Glomerular visceral epithelial cell (primary cell): ENCODE data around the gene NRG4.
A peak's percentile ranks its signal among the peaks of the same experiment; 100 is the strongest.
"Not testable (repeated sequence)": the region's sequence is repeated elsewhere in the genome, so short reads cannot be mapped to it uniquely, and the experiment has no call there.

Experiments
- DNase-seq: peaks from one replicate; pipeline ENCODE4 v3.0.0-alpha.2; 2016; ENCODE audit errors: extremely low spot score

NRG4 gene, protein sequence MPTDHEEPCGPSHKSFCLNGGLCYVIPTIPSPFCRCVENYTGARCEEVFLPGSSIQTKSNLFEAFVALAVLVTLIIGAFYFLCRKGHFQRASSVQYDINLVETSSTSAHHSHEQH

DNA sequence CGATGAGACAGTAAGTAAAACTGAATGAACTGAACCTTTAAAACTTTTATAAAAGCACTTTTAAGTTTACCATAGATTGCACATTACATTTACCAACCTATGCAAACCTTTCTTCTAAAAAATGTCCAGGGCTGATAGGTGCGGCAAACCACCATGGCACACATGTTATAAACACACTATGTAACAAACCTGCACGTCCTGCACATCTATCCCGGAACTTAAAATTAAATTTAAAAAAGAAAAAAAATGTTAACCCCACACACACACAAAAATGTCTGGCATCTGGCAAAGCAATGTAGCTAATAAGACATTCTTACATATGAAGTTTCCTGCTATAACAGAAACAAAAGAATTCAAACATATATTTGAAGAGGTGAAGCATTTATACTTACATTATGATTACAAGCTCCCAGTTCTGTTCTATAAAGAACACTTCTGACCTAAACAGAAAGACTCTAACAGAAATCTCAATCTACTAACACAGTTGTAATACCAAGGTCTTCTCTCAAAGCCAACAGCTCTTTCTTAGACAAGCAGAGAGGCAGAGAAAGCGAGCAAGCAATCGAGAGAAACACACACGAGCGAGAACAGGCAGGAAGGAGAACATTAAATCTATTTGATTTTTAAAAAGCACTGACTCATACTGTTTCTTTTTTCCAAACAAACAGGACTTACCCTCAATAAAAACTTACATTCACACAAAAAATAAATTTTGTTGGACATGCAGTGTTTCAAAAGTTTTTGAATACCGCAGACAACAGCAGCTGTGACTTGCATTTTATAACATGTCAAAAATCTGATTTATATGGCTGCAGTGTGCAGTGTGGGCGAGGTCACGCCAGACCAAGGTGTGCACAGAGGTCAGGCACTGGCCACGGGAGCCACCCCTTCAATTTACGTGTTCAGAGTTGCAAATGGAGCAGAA, at the start of gene NRG4:
TSS of gene NRG4 (minus strand) at position 798 of the 925 bp plus-strand sequence. CDS start 1,194 bp downstream, outside the sequence.
- DNase-seq, result no peak

DNA sequence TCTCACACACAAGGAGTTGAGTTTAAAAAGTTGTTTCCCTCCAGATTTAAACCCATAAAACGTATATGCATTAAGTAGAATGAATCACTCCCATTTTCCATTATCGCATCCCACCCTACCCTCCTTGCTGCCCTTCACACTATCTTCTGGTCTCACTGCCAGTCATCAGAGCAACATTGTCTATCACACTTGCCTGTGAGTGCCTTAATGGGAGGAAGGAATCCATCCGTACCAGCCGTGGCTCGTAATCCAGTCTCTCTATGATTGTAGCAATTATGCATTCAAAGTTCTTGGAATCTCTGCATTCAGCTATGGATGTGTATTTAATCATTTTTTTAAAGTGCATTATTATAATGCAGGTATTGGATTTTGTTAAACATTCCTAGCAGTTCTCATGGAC, 49.5 kb upstream of the NRG4 start:
- no peak for DNase-seq

DNA sequence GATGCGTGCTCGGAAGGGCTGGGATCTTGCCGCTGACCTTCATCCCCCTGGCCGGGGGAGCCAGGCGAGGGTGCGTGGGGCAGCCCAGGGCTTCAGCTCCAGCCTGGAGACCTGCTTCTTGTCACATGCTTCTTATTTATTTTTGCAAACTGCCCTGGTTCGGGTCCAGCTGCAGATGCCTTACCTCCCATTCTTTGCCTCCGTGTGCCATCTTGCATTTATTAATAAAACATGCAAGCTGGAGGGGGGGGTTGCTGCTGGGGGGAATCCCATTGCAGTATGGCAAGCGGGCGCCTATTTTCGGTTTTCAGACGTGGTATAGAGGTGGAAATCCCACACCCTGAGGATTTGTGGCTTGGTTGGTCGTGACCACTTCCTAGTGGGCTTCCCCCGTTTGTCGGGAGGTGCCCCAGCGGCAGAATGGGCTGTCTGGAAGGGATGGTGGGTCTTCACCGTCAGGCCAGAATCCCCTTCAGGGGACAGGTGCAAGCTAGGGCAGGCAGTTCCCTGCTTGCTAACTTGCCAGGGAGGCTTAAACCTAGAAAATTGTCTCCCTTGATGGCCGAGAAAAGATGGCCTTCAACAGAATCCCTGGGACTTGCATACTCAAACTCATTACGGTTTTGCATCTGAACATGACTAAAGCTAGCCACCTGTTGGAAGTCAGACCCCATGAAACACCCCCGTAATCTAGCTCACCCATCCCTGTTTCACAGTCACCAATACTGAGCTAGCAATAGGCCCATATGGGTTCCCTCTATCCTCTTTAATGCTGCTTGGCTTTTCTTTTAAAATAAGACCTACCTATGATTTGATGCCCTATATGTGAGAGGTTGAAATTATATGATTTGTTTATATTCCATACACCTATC, 48.1 kb upstream of the NRG4 start:
- no peak for DNase-seq

DNA sequence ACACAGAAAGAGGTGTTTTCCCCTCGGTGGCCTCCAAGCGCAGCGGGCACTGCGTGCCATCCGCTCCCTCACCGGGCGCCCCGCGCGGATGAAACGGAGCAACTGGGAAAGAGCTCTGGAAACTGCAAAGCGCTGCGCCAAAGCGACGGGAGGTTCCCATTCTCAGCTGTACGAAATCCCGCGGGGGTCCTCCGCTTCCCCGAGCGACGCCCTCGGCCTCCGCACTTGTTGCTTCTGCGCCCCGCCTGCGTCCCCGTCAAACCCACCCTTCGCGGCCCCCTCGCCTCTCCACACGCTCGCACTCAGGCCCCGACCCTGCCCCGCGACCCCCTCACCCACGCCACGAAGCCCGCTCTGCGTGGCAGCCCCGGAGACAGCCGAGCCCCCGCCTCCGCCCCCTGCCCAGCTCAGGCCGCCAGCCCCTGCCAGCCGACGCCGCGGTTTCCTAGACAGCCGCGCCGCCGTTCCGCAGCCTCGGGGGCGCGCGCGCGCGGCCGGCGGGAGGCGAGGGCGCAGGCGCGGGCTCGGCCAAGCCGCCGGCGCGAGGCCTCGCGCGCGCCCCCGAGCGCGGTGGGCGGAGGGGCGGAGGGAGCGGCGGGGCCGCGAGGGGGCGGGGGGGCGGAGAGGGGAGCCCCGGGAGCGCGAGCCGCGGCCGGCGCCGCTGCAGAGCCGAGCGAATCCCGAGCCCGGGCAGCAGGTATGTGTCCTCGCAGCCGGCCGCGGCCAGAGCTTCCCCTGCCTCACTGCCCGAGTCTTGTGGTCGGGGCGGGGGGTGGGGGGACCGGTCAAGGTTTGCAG, 47.3 kb upstream of the NRG4 start, which contains the start of gene TMEM266:
TSS of gene TMEM266 (plus strand) at position 666 of the 798 bp plus-strand sequence. CDS start 74,279 bp downstream, outside the sequence.
- DNase-seq, result peak; percentile 36

DNA sequence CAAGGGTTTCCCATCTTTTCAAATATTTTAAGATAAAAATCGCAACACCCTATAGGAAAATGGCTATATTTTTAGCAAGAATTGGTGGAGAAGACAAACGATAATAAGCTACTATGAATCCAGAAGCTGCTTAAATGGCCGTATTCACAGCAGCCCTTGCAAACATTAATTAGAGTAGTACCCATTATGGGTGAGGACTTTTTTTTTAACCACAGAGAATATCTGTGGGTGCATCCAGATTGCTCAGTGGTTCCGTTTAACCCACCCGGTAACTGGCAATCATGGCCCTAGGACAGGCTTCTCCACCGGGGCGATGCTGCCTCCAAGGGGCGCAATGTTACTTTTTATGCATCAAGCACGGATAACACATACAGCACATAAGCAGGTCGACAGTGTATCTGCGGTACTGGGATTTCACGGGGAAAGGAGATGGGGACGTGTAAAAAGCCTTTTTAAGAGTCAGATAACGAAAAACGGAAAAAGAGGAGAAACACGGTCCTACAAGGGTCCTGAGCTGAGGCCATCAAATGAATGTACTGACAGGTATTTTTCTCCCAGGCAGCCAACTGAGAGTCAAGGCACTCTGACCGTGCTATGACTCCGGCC, 46.6 kb upstream of the NRG4 start:
- DNase-seq, result peak; percentile 9

DNA sequence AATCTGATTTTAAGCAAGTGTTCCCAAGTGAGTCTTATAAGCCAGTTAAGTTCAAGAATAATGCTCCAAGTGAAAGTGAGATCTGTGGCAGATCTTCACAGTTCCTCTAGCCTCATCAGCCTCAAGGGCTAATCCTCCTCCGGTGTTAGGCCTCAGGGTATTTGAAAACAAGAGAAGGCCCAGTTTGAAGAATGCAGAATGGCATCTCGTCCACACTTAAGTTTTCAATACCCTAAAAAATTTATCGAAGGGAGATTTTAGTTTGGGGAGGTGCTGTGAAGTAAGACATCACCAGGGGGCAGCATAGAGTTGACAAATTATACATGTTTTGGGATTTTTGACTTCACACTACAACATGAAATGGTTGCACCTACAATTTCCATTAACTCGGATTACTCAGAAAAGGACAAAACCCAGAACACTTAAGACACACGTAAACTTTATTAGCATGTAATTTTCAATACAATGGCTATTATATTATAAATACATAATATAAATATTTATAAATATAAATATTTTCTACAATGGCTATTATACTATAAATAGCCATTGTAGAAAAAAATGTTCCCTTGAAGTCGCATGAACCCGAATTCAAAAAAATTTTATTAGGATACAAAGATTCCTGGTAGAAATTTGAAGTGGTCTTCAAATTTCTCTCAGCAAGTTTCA, 45.2 kb upstream of the NRG4 start:
- peak; percentile 35 for DNase-seq

DNA sequence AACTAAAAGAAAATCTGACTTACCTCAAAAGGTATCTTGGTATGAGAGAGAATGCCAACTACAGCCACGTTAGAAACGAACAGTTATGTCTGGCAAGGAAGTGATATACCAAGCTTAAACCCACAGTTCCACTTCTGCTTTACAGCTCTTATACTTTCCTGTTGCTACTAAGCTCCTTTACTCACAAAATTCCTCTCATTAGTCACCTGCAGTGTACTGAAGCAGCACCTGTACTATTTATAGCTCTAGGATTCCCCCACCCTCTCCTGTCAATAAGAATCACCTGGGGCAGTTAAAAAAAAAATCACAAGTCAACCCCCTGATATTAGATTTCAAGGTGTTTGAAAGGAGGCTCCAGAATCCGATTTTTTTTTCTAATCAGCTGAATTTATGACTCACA, 44.7 kb upstream of the NRG4 start:
- DNase-seq, result no peak

DNA sequence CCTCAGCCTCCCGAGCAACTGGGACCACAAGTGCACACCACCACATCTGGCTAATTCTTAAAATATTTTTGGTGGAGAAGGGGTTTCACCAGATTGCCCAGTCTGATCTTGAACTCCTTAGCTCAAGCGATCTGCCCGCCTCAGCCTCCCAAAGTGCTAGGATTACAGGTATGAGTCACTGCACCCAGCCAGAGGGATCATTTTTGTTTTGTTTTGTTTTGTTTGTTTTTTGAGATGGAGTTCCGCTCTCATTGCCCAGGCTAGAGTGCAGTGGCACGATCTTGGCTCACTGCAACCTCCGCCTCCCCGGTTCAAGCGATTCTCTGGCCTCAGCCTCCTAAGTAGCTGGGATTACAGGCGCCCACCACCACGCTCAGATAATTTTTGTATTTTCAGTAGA, 42.0 kb upstream of the NRG4 start:
- not testable (repeated sequence) for DNase-seq

DNA sequence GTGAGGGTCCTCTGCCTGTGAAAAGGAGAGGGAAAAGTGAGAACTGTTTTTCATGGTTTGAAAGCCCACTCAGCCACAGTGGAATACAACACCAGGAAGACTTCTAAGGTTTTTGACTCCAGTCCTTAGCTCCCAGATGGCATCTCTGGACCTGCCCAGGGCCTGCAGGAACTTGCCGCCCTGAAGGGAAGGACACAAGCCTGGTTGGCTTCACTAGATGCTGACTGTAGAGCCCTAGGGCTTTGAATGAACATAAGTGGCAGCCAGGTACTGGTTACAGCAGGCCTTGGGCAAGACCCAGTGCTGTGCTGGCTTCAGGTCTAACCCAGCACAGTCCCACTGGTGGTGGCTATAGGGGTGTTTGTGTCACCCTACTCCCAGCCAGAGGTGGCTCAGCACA, 26.3 kb upstream of the NRG4 start:
- no peak for DNase-seq

DNA sequence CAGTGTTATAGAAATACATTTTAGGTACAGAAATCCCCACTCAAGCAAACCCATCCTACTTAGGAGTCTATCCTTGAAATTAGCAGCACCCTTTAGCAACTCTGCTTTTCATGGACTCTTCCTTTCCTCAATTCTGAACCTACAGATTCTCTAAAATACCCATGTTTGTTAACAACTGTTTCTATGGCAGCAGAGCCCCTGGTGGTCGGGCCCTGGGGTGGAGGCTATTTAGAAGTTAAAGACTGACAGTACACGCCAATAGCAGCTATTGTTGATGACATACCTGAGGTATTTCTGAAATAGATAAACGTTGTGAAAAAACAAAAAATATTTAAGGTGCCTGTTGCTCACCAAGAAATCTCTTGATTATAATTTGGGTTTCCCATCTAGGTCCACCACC, 23.4 kb upstream of the NRG4 start:
- DNase-seq, result no peak

DNA sequence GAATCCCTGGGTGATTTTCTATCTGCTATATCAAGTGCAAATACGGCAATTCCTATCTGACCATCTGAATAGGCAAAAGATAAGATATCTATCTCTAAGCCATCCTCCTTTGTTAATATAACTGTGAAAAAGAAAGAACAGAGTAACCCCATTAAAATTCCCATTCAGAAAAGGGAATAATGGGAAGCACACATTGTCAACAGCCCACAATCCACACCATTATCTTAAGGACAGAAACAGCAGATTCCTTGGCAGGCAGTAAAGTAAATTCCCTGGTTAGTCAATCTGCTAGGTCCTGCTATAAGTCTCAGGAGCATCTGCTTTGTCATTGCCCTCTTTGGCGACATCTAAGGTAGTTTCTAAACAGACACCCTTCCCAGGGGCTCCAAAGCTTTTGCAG, 21.9 kb upstream of the NRG4 start:
- DNase-seq, result no peak

DNA sequence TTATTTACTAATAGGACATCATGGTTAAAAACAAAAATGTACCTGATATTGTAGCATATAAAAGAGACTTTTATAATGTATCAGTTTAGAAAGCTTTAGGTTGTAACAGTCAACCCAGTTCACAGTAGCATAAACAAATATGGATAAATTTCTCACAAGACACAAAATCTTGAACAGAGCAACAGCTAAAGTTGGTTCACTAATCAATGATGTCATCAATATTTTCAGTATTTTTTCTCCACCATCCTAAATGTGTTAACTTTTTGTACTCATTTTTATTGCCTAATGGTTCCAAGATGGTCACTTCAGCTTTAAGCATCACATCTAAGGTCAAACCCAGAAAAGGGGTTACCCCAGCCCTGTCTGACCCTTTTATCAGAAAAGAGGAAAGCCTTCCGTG, 21.2 kb upstream of the NRG4 start:
- no peak for DNase-seq

DNA sequence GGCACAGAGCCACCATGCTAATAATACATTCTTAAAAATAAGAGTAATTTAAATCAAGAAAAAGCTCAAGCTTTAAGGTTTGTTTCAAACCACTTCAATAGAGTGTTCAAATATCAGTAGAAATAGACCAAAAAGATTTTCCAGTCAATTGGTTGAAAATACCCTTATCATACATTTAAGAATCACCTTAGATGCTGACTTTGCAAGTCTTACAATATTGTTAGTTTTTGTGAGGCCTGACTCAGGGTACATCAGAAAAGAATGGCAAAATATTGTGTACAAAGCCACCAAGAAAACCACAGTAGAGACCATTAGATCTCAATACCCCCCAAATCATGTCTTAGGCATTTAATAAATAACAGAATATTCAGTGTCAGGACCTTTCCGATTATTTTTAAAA, 19.8 kb upstream of the NRG4 start:
- DNase-seq, result no peak

DNA sequence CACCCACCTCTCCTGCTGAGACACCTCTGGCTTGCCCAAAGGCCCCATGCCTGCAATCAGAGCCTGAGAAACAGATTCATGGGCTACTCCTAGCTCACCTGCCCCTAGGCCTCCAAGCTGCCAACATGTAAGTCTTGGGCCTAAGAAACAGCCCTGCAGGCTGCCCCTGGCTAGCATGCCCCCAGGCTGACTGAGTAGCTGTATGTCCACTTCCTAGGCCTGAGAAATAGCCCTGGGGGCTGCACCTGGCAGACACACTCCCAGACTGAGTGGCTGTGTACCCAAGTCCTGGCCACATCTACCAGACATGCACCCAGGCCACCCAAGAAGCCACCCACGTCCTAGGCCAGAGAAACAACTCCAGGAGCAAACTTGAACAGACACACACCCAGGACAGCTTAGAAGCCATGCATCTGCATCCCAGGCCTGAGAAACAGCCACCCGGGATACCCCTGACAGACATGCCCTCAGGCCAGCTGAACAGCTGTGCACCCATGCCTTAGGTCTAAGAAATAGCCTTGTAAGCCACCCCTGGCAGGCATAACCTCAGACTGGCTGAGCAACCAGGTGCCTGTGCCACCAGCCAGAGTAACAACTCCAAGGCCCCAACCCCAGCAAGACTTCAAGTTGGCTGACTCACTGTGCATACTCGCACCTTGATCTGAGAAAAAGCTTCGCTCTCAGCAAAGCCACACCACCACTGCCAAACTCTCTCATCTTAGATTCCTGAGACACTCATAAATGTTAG, 12.0 kb upstream of the NRG4 start:
- no peak for DNase-seq

DNA sequence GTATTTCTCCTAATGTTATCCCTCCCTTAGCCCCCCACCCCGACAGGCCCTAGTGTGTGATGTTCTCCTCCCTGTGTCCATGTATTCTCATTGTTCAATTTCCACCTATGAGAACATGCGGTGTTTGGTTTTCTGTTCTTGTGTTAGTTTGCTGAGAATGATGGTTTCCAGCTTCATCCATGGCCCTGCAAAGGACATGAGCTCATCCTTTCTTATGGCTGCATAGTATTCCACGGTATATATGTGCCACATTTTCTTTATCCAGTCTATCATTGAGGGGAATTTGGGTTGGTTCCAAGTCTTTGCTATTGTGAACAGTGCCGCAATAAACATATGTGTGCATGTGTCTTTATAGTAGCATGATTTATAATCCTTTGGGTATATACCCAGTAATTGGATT, 1.2 kb upstream of the NRG4 start:
- DNase-seq, result not testable (repeated sequence)

DNA sequence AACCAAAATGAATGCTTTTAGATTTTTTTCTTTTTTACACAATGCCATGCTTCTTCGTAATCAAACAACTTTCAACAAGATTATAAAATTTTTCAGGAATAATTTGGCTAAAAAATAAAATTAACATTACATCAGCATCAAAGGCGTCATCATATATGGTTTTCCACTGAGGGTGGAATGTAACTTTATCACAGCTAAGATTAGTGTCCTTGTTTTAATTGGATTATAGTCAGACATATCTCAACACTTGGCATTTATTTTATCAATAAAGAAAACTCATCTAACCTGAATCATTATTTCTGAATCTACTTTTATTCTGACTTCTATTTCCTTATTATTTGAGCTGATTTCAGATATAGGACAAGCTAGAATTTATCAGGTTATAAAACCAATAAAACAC, 1.6 kb downstream of the NRG4 start:
- no peak for DNase-seq

DNA sequence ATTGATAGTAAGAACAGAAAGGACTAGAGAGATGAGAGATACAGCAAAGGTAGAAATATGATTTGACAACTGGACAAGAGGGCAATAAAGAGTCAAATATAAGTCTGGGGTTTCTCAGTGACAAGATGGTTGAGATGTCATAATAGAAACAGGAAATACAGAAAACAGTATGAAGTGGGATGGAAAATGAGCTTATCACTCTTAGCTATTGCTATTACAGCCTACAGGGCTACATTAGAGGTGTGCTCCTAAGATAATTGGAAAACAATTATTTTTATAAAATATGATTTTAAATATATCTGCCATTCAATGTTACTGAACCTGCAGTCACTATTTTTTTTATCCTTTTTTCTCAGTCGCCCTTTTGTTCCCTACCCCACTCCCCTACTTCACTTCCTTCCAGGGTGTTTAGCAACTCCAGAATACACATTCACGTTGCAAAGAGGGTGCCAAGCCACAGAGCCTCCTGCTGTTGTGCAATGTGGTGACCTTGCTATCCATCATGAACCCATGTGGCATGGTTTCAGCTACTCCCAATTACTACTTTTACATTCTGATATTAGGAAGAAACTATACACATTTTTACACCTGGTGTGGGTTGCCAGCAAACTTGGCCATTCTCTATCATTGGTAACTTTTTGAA, 6.0 kb downstream of the NRG4 start:
- no peak for DNase-seq

DNA sequence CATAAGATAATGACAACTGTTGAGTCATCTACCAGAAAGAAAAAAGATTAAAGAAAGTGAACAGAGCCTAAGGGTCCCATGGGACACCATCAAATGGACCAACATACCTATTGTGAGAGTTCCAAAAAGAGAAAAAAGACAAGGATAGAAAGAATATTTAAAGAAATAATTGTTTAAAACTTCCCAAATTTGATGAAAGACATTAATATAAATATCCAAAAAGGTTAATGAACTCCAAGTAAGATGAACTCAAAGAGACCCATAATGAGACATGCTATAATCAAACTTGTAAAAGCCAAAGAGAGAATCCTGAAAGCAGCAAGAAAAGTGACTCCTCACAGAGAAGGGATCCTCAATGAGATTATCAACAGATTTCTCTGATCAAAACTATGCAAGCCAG, 8.9 kb downstream of the NRG4 start:
- DNase-seq, result no peak

DNA sequence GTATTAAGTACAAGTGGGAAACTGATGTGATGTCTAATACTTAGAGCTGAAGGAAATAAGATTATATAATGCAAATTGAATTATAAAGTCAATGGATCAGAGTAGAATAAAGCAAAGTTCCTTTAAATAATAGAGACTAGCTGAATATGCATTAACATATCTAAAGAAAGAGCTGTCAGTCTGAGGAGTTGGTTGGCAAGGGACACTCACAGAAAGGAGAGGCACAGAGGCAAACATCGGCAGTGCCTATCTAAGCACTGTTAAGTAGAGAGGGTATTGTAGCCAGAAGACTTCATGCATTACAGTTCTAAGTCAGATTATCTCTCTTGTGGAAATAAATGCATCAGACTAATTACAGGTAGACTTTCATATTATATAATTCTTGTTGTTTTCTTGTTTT, 16.6 kb downstream of the NRG4 start:
- DNase-seq, result no peak
